ENCODE measurements around the gene FCER1A. TPM values are rescaled to one million over a fixed set of nuclear protein-coding genes. Genes with fewer than 3 reads are reported as not detected.
"Not testable (repeated sequence)": the region's sequence is repeated elsewhere in the genome, so short reads cannot be mapped to it uniquely, and the experiment has no call there.

Gene FCER1A
- total RNA-seq, 4 donors from 2014 or later: 0.40 TPM; not detected in 3

GRCh38 chr1:159342761-159343425, 40.8 kb downstream of the FCER1A start:
- H3K4me3 ChIP-seq (replicated peaks in 1 of 3): no peak overlapping the region
- no peak overlapping the region for H3K27ac ChIP-seq
- no peaks in the 10 kb centered on the region for H3K4me1 ChIP-seq
- no peaks in the 10 kb centered on the region for H3K27me3 ChIP-seq
- DNase-seq: no peak
- 66 to 79% methylated on average over 4 of the region's 4 CpGs for WGBS, 2 donors
- no peaks in the 10 kb centered on the region for H3K36me3 ChIP-seq
- no peaks in the 10 kb centered on the region for H3K9me3 ChIP-seq
- TF ChIP-seq, protein P1, sequence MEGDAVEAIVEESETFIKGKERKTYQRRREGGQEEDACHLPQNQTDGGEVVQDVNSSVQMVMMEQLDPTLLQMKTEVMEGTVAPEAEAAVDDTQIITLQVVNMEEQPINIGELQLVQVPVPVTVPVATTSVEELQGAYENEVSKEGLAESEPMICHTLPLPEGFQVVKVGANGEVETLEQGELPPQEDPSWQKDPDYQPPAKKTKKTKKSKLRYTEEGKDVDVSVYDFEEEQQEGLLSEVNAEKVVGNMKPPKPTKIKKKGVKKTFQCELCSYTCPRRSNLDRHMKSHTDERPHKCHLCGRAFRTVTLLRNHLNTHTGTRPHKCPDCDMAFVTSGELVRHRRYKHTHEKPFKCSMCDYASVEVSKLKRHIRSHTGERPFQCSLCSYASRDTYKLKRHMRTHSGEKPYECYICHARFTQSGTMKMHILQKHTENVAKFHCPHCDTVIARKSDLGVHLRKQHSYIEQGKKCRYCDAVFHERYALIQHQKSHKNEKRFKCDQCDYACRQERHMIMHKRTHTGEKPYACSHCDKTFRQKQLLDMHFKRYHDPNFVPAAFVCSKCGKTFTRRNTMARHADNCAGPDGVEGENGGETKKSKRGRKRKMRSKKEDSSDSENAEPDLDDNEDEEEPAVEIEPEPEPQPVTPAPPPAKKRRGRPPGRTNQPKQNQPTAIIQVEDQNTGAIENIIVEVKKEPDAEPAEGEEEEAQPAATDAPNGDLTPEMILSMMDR (IDR thresholded peaks at IDR 0.05): no peak
- TF ChIP-seq POLR2A (IDR thresholded peaks at IDR 0.05): no peak
- intact Hi-C loops (cut with DNase I): no loop called here

DNA sequence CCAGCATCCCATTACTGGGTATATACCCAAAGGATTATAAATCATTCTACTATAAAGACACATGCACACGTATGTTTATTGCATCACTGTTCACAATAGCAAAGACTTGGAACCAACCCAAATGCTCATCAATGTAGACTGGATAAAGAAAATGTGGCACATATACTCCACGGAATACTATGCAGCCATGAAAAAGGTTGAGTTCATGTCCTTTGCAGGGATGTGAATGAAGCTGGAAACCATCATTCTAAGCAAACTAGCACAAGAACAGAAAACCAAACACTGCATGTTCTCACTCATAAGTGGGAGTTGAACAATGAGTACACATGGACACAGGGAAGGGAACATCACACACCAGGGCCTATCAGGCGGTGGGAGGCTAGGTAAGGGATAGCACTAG, 47.2 kb downstream of the FCER1A start:
- H3K9me3 ChIP-seq; H3K27me3 ChIP-seq; H3K27ac ChIP-seq; H3K4me1 ChIP-seq; H3K36me3 ChIP-seq; intact Hi-C loops (cut with DNase I); H3K4me3 ChIP-seq (replicated peaks in 1 of 3); DNase-seq: not testable (repeated sequence)
- WGBS, 2 donors: 79 to 88% methylated on average over 3 of the region's 3 CpGs

DNA sequence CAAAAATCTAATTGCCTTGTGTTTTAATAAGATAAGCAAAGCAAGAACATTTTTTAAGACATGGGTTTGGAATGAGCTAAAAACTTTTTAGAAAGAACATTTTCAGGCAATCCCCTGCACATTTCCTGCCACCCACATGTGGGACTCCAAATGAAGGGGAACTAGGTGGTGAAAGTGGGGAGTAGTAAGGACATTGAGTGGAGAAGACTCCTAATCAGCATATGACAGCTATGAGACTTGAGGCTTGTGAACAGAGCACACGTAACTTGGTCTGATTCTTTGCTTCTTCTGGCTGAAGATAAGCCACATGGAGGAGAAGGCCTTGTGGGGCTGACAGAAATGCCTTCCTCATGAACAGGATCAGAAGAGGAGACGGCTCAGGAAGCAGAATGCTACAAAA, 50.3 kb downstream of the FCER1A start:
- no peak for DNase-seq
- Histone ChIP-seq H3K36me3 (no peaks in the 10 kb centered on the region), H3K4me3 (replicated peaks in 1 of 3) (no peak overlapping the region), H3K9me3 (no peaks in the 10 kb centered on the region), H3K4me1 (no peaks in the 10 kb centered on the region), H3K27ac (no peak overlapping the region), H3K27me3 (no peaks in the 10 kb centered on the region)
- TF ChIP-seq POLR2A (IDR thresholded peaks at IDR 0.05): no peak
- TF ChIP-seq, protein P1 (IDR thresholded peaks at IDR 0.05): no peak
- intact Hi-C loops (cut with DNase I): no loop called here
- 81 to 92% methylated on average over 2 of the region's 2 CpGs for WGBS, 2 donors

Other genes with a start within 250 kb of the FCER1A start
- gene AIM2, start 225.6 kb upstream of the FCER1A start, total RNA-seq: under 1 TPM in 3 of 4 donors, not detected in 1; 0.22 to 0.34 (median 0.27) TPM
- 1 to 10 TPM in 3 of 4 donors, under 1 TPM in 1; 0.73 to 4.8 (median 3.8) TPM for gene CADM3, start 130.7 kb upstream of the FCER1A start, total RNA-seq
- 10 to 100 TPM; 13.3 to 37.4 (median 24.1) TPM for gene ACKR1, start 97.5 kb upstream of the FCER1A start, total RNA-seq
- gene OR10J4, start 129.9 kb downstream of the FCER1A start, total RNA-seq: not detected
- not detected for gene OR10J1, start 137.4 kb downstream of the FCER1A start, total RNA-seq
- gene OR10J5, start 233.7 kb downstream of the FCER1A start, total RNA-seq: not detected

Data from thyroid gland (tissue), 4 donors.